Measurements from ENCODE around the gene ENOX1. TPM values are rescaled to one million over a fixed set of nuclear protein-coding genes. Genes with fewer than 3 reads are reported as not detected.

The ENOX1 gene
- total RNA-seq, 1 experiment from 2014 or later, result 0.35 TPM

GRCh38 chr13:43346427-43346826, 440.3 kb downstream of the ENOX1 start:
- Histone ChIP-seq H3K79me2 (ENCODE audit: low read depth) (no peaks in the 10 kb centered on the region), H3K27me3 (ENCODE audit: insufficient read depth, low read depth) (no peaks in the 10 kb centered on the region), H3K9me2 (ENCODE audit: insufficient read depth) (no peaks in the 10 kb centered on the region), H3K27ac (no peak overlapping the region), H4K20me1 (ENCODE audit: insufficient read depth) (no peaks in the 10 kb centered on the region), H3K4me2 (no peak overlapping the region), H3K9me3 (ENCODE audit: insufficient read depth, low read depth) (no peaks in the 10 kb centered on the region), H3F3A (ENCODE audit: insufficient read depth, low read depth) (no peaks in the 10 kb centered on the region), H3K4me1 (replicated peaks; ENCODE audit: insufficient read depth) (peaks cover 7% of the 10 kb centered on the region; the same call in 1 of the 2 replicates), H3K4me3 (no peak overlapping the region), H2AFZ (no peak overlapping the region), H3K36me3 (ENCODE audit: low read depth) (no peaks in the 10 kb centered on the region)
- POLR2A ChIA-PET (ENCODE audit: unreplicated experiment), result no interaction called here
- TF ChIP-seq CTCF (conservative IDR thresholded peaks at IDR 0.05), result no peak
- TF ChIP-seq EZH2 (IDR thresholded peaks at IDR 0.05; ENCODE audit: low read depth), result no peak
- CTCF ChIA-PET, result no interaction called here
- no TSS peak for BruUV-seq (replicated peaks)
- no peak for DNase-seq
- intact Hi-C loops (cut with micrococcal nuclease; ENCODE audit: unreplicated experiment), result no loop called here

DNA sequence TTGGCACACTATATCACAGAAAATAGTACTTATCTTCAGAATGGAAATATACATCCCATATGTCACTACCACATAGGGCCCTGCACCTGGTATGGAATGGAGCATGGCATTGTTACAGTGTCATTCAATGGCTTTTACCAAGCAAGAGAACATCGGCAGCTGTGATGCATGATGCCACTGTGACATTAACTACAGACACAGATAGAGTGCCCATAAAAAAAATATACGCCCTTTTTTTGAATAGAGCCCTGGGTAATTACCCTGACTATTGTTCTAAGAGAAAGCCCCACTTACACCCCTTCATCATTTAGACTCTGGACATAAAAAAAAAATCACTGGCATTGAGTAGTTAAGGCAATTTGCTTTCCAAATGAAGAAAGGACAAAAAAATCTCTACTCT, 443.1 kb downstream of the ENOX1 start:
- H3K4me3 ChIP-seq, result no peak overlapping the region
- intact Hi-C loops (cut with micrococcal nuclease; ENCODE audit: unreplicated experiment), result no loop called here
- no TSS peak for BruUV-seq (replicated peaks)
- H3K4me2 ChIP-seq, result no peak overlapping the region
- H3K79me2 ChIP-seq (ENCODE audit: low read depth), result no peaks in the 10 kb centered on the region
- H3K4me1 ChIP-seq (replicated peaks; ENCODE audit: insufficient read depth), result peaks cover 5% of the 10 kb centered on the region; the same call in 1 of the 2 replicates
- TF ChIP-seq CTCF (conservative IDR thresholded peaks at IDR 0.05) (no peak), EZH2 (IDR thresholded peaks at IDR 0.05; ENCODE audit: low read depth) (no peak)
- no peaks in the 10 kb centered on the region for H3F3A ChIP-seq (ENCODE audit: insufficient read depth, low read depth)
- no peaks in the 10 kb centered on the region for H3K9me2 ChIP-seq (ENCODE audit: insufficient read depth)
- CTCF ChIA-PET, result no interaction called here
- H3K36me3 ChIP-seq (ENCODE audit: low read depth), result no peaks in the 10 kb centered on the region
- H3K27ac ChIP-seq, result no peak overlapping the region
- H2AFZ ChIP-seq, result no peak overlapping the region
- DNase-seq, result no peak
- H3K9me3 ChIP-seq (ENCODE audit: insufficient read depth, low read depth), result no peaks in the 10 kb centered on the region
- no peaks in the 10 kb centered on the region for H4K20me1 ChIP-seq (ENCODE audit: insufficient read depth)
- H3K27me3 ChIP-seq (ENCODE audit: insufficient read depth, low read depth), result no peaks in the 10 kb centered on the region
- POLR2A ChIA-PET (ENCODE audit: unreplicated experiment), result no interaction called here

GRCh38 chr13:43339805-43340550, 446.8 kb downstream of the ENOX1 start:
- ChIA-PET CTCF (no interaction called here), POLR2A (ENCODE audit: unreplicated experiment) (no interaction called here)
- no peaks in the 10 kb centered on the region for H3K4me1 ChIP-seq (replicated peaks; ENCODE audit: insufficient read depth)
- no peak overlapping the region for H3K4me2 ChIP-seq
- H3F3A ChIP-seq (ENCODE audit: insufficient read depth, low read depth), result no peaks in the 10 kb centered on the region
- H3K9me2 ChIP-seq (ENCODE audit: insufficient read depth), result no peaks in the 10 kb centered on the region
- H3K36me3 ChIP-seq (ENCODE audit: low read depth), result no peaks in the 10 kb centered on the region
- H3K27me3 ChIP-seq (ENCODE audit: insufficient read depth, low read depth), result no peaks in the 10 kb centered on the region
- no peak overlapping the region for H3K4me3 ChIP-seq
- intact Hi-C loops (cut with micrococcal nuclease; ENCODE audit: unreplicated experiment), result no loop called here
- H3K9me3 ChIP-seq (ENCODE audit: insufficient read depth, low read depth), result no peaks in the 10 kb centered on the region
- no peaks in the 10 kb centered on the region for H4K20me1 ChIP-seq (ENCODE audit: insufficient read depth)
- DNase-seq, result no peak
- H3K27ac ChIP-seq, result no peak overlapping the region
- TF ChIP-seq EZH2 (IDR thresholded peaks at IDR 0.05; ENCODE audit: low read depth) (no peak), CTCF (conservative IDR thresholded peaks at IDR 0.05) (no peak)
- H2AFZ ChIP-seq, result no peak overlapping the region
- BruUV-seq (replicated peaks), result no TSS peak
- H3K79me2 ChIP-seq (ENCODE audit: low read depth), result no peaks in the 10 kb centered on the region
